ENCODE data around the gene NEK5.

- TF ChIP-seq, protein P1, sequence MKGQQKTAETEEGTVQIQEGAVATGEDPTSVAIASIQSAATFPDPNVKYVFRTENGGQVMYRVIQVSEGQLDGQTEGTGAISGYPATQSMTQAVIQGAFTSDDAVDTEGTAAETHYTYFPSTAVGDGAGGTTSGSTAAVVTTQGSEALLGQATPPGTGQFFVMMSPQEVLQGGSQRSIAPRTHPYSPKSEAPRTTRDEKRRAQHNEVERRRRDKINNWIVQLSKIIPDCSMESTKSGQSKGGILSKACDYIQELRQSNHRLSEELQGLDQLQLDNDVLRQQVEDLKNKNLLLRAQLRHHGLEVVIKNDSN (IDR thresholded peaks at IDR 0.05): no peak
- TF ChIP-seq TEAD4 (IDR thresholded peaks at IDR 0.05) (no peak), MAX (IDR thresholded peaks at IDR 0.05) (no peak), TAF1 (IDR thresholded peaks at IDR 0.05; ENCODE audit: low read depth) (no peak), EP300 (IDR thresholded peaks at IDR 0.05; ENCODE audit: borderline replicate concordance) (no peak), YY1 (IDR thresholded peaks at IDR 0.05; ENCODE audit: low read depth) (no peak)
These were observed 81.4 kb downstream of the NEK5 start for GRCh38 chr13:52047463-52047862.

Data from Ishikawa (cell line).